Activated T-cell treated with anti-CD3 and anti-CD28 coated beads, Interleukin-2, amount 50 U/mL, for 4 hours (primary cell): Measurements from ENCODE around the gene GRID1. TPM values are rescaled to one million over a fixed set of nuclear protein-coding genes. Genes with fewer than 3 reads are reported as not detected.

Experiments
- ATAC-seq, 2 donors: fragments of 200-7000 bp; cut with Tn5 transposase; one replicate each; pipeline ENCODE4 v1.10.0; 2021
- DNase-seq: peaks from one replicate; pipeline ENCODE4 v3.0.0-alpha.2; 2020
- H3K27me3 Mint-ChIP-seq: one replicate; pipeline ENCODE4 v1.8.0; 2021; ENCODE audit warnings: low read depth, mixed read lengths
- H3K36me3 Mint-ChIP-seq: one replicate; pipeline ENCODE4 v1.8.0; 2022; ENCODE audit warnings: mixed read lengths; ENCODE audit not compliant: insufficient read depth
- H3K4me1 Mint-ChIP-seq: one replicate; pipeline ENCODE4 v1.8.0; 2021; ENCODE audit warnings: low read depth, mixed read lengths
- H3K4me3 Mint-ChIP-seq: one replicate; pipeline ENCODE4 v1.8.0; 2021; ENCODE audit warnings: mild to moderate bottlenecking, moderate library complexity, mixed read lengths
- H3K9me3 Mint-ChIP-seq: one replicate; pipeline ENCODE4 v1.8.0; 2021; ENCODE audit warnings: mixed read lengths
- total RNA-seq, 3 donors: library from RNA; stranded (reverse); gene quantifications; one replicate each; pipeline ENCODE4 v1.2.1, GENCODE V29; 2021

Gene GRID1
- total RNA-seq, 3 donors from 2014 or later: not detected

- ATAC-seq (no peak), DNase-seq (no peak)
- Mint-ChIP-seq H3K36me3 (no peaks in the 10 kb centered on the region), H3K27me3 (peaks cover 1% of the 10 kb centered on the region), H3K4me3 (no peak overlapping the region), H3K9me3 (no peaks in the 10 kb centered on the region), H3K4me1 (no peaks in the 10 kb centered on the region)
Measured at GRCh38 chr10:86135191-86135590, 231.4 kb downstream of the GRID1 start.

GRCh38 chr10:86130737-86131475 is 235.7 kb downstream of the GRID1 start:
- Mint-ChIP-seq H3K4me1 (no peaks in the 10 kb centered on the region), H3K4me3 (no peak overlapping the region), H3K36me3 (no peaks in the 10 kb centered on the region), H3K9me3 (no peaks in the 10 kb centered on the region), H3K27me3 (peaks cover 5% of the 10 kb centered on the region)
- ATAC-seq: no peak
- no peak for DNase-seq

- H3K27me3 Mint-ChIP-seq: peaks cover 9% of the 10 kb centered on the region
- H3K36me3 Mint-ChIP-seq: no peaks in the 10 kb centered on the region
- H3K4me3 Mint-ChIP-seq: no peak overlapping the region
- H3K9me3 Mint-ChIP-seq: no peaks in the 10 kb centered on the region
- ATAC-seq (no peak), DNase-seq (no peak)
- H3K4me1 Mint-ChIP-seq: no peaks in the 10 kb centered on the region
Measured at GRCh38 chr10:86130041-86130440, 236.6 kb downstream of the GRID1 start.

- no peaks in the 10 kb centered on the region for H3K9me3 Mint-ChIP-seq
- H3K27me3 Mint-ChIP-seq: peaks cover 9% of the 10 kb centered on the region
- no peaks in the 10 kb centered on the region for H3K4me1 Mint-ChIP-seq
- ATAC-seq (no peak), DNase-seq (no peak)
- H3K4me3 Mint-ChIP-seq: no peak overlapping the region
- no peaks in the 10 kb centered on the region for H3K36me3 Mint-ChIP-seq
Measured at GRCh38 chr10:86128360-86128759, 238.2 kb downstream of the GRID1 start.

- no peaks in the 10 kb centered on the region for H3K4me1 Mint-ChIP-seq
- H3K27me3 Mint-ChIP-seq: peaks cover 9% of the 10 kb centered on the region
- no peak for ATAC-seq
- DNase-seq: no peak
- no peaks in the 10 kb centered on the region for H3K36me3 Mint-ChIP-seq
- no peaks in the 10 kb centered on the region for H3K9me3 Mint-ChIP-seq
- H3K4me3 Mint-ChIP-seq: no peak overlapping the region
Measured at GRCh38 chr10:86127274-86127819, 239.2 kb downstream of the GRID1 start.

- H3K36me3 Mint-ChIP-seq: no peaks in the 10 kb centered on the region
Measured at GRCh38 chr10:86124734-86125133, 241.9 kb downstream of the GRID1 start.

GRCh38 chr10:86123715-86124114 is 242.9 kb downstream of the GRID1 start:
- DNase-seq (no peak), ATAC-seq (no peak)
- H3K36me3 Mint-ChIP-seq: no peaks in the 10 kb centered on the region
- no peaks in the 10 kb centered on the region for H3K4me1 Mint-ChIP-seq
- H3K9me3 Mint-ChIP-seq: no peaks in the 10 kb centered on the region
- no peak overlapping the region for H3K4me3 Mint-ChIP-seq
- H3K27me3 Mint-ChIP-seq: peaks cover 7% of the 10 kb centered on the region

More at GRCh38 chr10:86124734-86125133, 241.9 kb downstream of the GRID1 start:
- Mint-ChIP-seq H3K9me3 (no peaks in the 10 kb centered on the region), H3K4me1 (no peaks in the 10 kb centered on the region), H3K27me3 (peaks cover 7% of the 10 kb centered on the region), H3K4me3 (no peak overlapping the region)
- ATAC-seq: no peak
- no peak for DNase-seq

GRCh38 chr10:86123304-86123703 is 243.3 kb downstream of the GRID1 start:
- H3K27me3 Mint-ChIP-seq: peaks cover 7% of the 10 kb centered on the region
- no peak for ATAC-seq

GRCh38 chr10:86122646-86123045 is 243.9 kb downstream of the GRID1 start:
- no peaks in the 10 kb centered on the region for H3K4me1 Mint-ChIP-seq
- ATAC-seq (no peak), DNase-seq (no peak)
- H3K27me3 Mint-ChIP-seq: peaks cover 6% of the 10 kb centered on the region
- no peak overlapping the region for H3K4me3 Mint-ChIP-seq
- H3K36me3 Mint-ChIP-seq: no peaks in the 10 kb centered on the region
- H3K9me3 Mint-ChIP-seq: no peaks in the 10 kb centered on the region

More at GRCh38 chr10:86123304-86123703, 243.3 kb downstream of the GRID1 start:
- no peak for DNase-seq
- Mint-ChIP-seq H3K4me3 (no peak overlapping the region), H3K4me1 (no peaks in the 10 kb centered on the region), H3K36me3 (no peaks in the 10 kb centered on the region), H3K9me3 (no peaks in the 10 kb centered on the region)

- Mint-ChIP-seq H3K4me3 (no peak overlapping the region), H3K27me3 (peaks cover 3% of the 10 kb centered on the region), H3K4me1 (no peaks in the 10 kb centered on the region), H3K9me3 (no peaks in the 10 kb centered on the region), H3K36me3 (no peaks in the 10 kb centered on the region)
- ATAC-seq (no peak), DNase-seq (no peak)
Measured at GRCh38 chr10:86121200-86121599, 245.4 kb downstream of the GRID1 start.

GRCh38 chr10:86117051-86117450 is 249.5 kb downstream of the GRID1 start:
- H3K9me3 Mint-ChIP-seq: no peaks in the 10 kb centered on the region

GRCh38 chr10:86113983-86114382 is 252.6 kb downstream of the GRID1 start:
- Mint-ChIP-seq H3K27me3 (no peaks in the 10 kb centered on the region), H3K4me3 (no peak overlapping the region), H3K36me3 (no peaks in the 10 kb centered on the region), H3K9me3 (no peaks in the 10 kb centered on the region), H3K4me1 (no peaks in the 10 kb centered on the region)
- ATAC-seq (no peak), DNase-seq (no peak)

More at GRCh38 chr10:86117051-86117450, 249.5 kb downstream of the GRID1 start:
- no peaks in the 10 kb centered on the region for H3K27me3 Mint-ChIP-seq
- H3K4me3 Mint-ChIP-seq: no peak overlapping the region
- DNase-seq (no peak), ATAC-seq (no peak)
- H3K36me3 Mint-ChIP-seq: no peaks in the 10 kb centered on the region
- no peaks in the 10 kb centered on the region for H3K4me1 Mint-ChIP-seq

GRCh38 chr10:86113501-86113900 is 253.1 kb downstream of the GRID1 start:
- Mint-ChIP-seq H3K36me3 (no peaks in the 10 kb centered on the region), H3K4me1 (no peaks in the 10 kb centered on the region), H3K4me3 (no peak overlapping the region), H3K27me3 (no peaks in the 10 kb centered on the region), H3K9me3 (no peaks in the 10 kb centered on the region)
- no peak for ATAC-seq
- no peak for DNase-seq

GRCh38 chr10:86113044-86113443 is 253.6 kb downstream of the GRID1 start:
- DNase-seq (no peak), ATAC-seq (no peak)
- H3K36me3 Mint-ChIP-seq: no peaks in the 10 kb centered on the region
- no peaks in the 10 kb centered on the region for H3K4me1 Mint-ChIP-seq
- H3K9me3 Mint-ChIP-seq: no peaks in the 10 kb centered on the region
- H3K27me3 Mint-ChIP-seq: no peaks in the 10 kb centered on the region
- H3K4me3 Mint-ChIP-seq: no peak overlapping the region

GRCh38 chr10:86111902-86112545 is 254.6 kb downstream of the GRID1 start:
- H3K36me3 Mint-ChIP-seq: no peaks in the 10 kb centered on the region
- no peaks in the 10 kb centered on the region for H3K9me3 Mint-ChIP-seq
- H3K27me3 Mint-ChIP-seq: no peaks in the 10 kb centered on the region
- no peak for ATAC-seq
- no peak overlapping the region for H3K4me3 Mint-ChIP-seq
- no peaks in the 10 kb centered on the region for H3K4me1 Mint-ChIP-seq
- no peak for DNase-seq
